ENCODE data around the gene SAMD10.

- no peak for TF ChIP-seq ZFX (IDR thresholded peaks at IDR 0.05)
- TF ChIP-seq CTCF (conservative IDR thresholded peaks at IDR 0.05), result no peak
Measured at GRCh38 chr20:64001607-64002011, 22.2 kb upstream of the SAMD10 start.
